Hepatocyte (in vitro differentiated cells): ENCODE data around the gene ZMYM1.

Experiments used
- CTCF ChIP-seq: fragments of 200-600 bp; sonication (generic); IDR thresholded peaks from 2 replicates; pipeline ENCODE4 v1.5.1; 2016; ENCODE audit warnings: antibody characterized with exemption, mild to moderate bottlenecking; ENCODE audit not compliant: poor library complexity
- EZH2phosphoT487 ChIP-seq: fragments of 200-600 bp; sonication (generic); IDR thresholded peaks from one replicate; pipeline ENCODE4 v1.6.1; 2018; ENCODE audit warnings: antibody characterized with exemption, mild to moderate bottlenecking, low read depth, moderate library complexity; ENCODE audit not compliant: unreplicated experiment, severe bottlenecking

- TF ChIP-seq CTCF, result no peak
- no peak for TF ChIP-seq EZH2phosphoT487
Observed at GRCh38 chr1:35033346-35033745, 45.8 kb upstream of the ZMYM1 start.
